Heart left ventricle (tissue), 13 donors: ENCODE results near the gene GATA2.

Experiments used
- CTCF ChIP-seq, 12 donors: fragments of 200-600 bp; sonication (generic) in 4 of 12; IDR thresholded peaks; one replicate each; pipeline versions ENCODE4 v1.5.0 to v1.8.0; 2018 to 2022; ENCODE audit warnings: antibody characterized with exemption in 12 of 12, mild to moderate bottlenecking in 5 of 12
- POLR2A ChIP-seq, 2 donors: fragments of 450-650 bp; IDR thresholded peaks; one replicate each; pipeline ENCODE4 v1.6.1; 2017; ENCODE audit warnings: antibody characterized with exemption in 2 of 2, mild to moderate bottlenecking in 2 of 2, moderate library complexity in 2 of 2
- donor health status: ischemic (EF 13 %, LVEDD 7.1; RV severe dilation, severe dysfunction).
- donor health status: DM: no; HTN: yes; CAD: no.
- donor health status: DM: no; HTN: no; CAD: no.
- donor health status: ischemic (EF 25% LVEDD 6.9; RV normal size, moderate dysfunction).
- donor health status: ischemic (EF 25% LVEDD 5.7; RV mildly dilated, moderate dysfunction).
- donor health status: ischemic (EF 35%, LVEDD 5.7; RV mildly dilated, moderate dysfunction).
- donor health status: nonischemic (EF 11% LVEDD 7.7; RV severe dilation, severe dysfunction).
- donor health status: DM: yes; HTN: yes; CAD: no.
- donor health status: PGD.
- donor health status: ischemic (EF 29% LVEDD 5.4; RV normal size, mild dysfunction).
- donor health status: nonischemic (EF 23%, LVEDD 6.1; RV moderate dilation, normal function).

GRCh38 chr3:128488991-128489673, 3.9 kb downstream of the GATA2 start:
- TF ChIP-seq POLR2A (IDR thresholded peaks at IDR 0.05) (peak in 1 of 2 donors; percentile 69), CTCF (IDR thresholded peaks at IDR 0.05) (no peak)
